OCI-LY1 (cell line): ENCODE measurements around the gene LYL1.

Experiments
- H2AFZ ChIP-seq: fragments of 200-600 bp; sonication (generic), shearing (Covaris generic); 2 replicates; pipeline ENCODE4 v1.6.0; 2014; ENCODE audit warnings: antibody characterized with exemption, mild to moderate bottlenecking, low read length
- H3F3A ChIP-seq: fragments of 200-600 bp; sonication (generic), shearing (Covaris generic); 2 replicates; pipeline ENCODE4 v1.6.0; 2014; ENCODE audit warnings: mild to moderate bottlenecking, antibody characterized with exemption, low read length, moderate library complexity; ENCODE audit not compliant: insufficient read depth
- H3K27ac ChIP-seq: fragments of 200-600 bp; sonication (generic); 2 replicates; pipeline ENCODE4 v1.5.1; 2014; ENCODE audit warnings: low read length, mixed run types, mild to moderate bottlenecking, low read depth; ENCODE audit not compliant: poor library complexity, severe bottlenecking
- H3K27me3 ChIP-seq: fragments of 200-600 bp; sonication (generic); 2 replicates; pipeline ENCODE4 v1.6.0; 2014; ENCODE audit warnings: antibody characterized with exemption, mild to moderate bottlenecking, low read length, moderate library complexity; ENCODE audit not compliant: insufficient read depth
- H3K36me3 ChIP-seq: fragments of 200-600 bp; sonication (generic); 2 replicates; pipeline ENCODE4 v1.6.1; 2014; ENCODE audit warnings: mild to moderate bottlenecking, antibody characterized with exemption, low read length, moderate library complexity, mixed read lengths; ENCODE audit not compliant: insufficient read depth
- H3K4me1 ChIP-seq: fragments of 200-600 bp; sonication (generic); 2 replicates; pipeline ENCODE4 v1.5.1; 2014; ENCODE audit warnings: mild to moderate bottlenecking, low read length, moderate library complexity; ENCODE audit not compliant: insufficient read depth, severe bottlenecking
- H3K4me2 ChIP-seq: fragments of 200-600 bp; sonication (generic), shearing (Covaris generic); 2 replicates; pipeline ENCODE4 v1.6.1; 2014; ENCODE audit warnings: low read length
- H3K4me3 ChIP-seq: fragments of 200-600 bp; sonication (generic); 2 replicates; pipeline ENCODE4 v1.5.1; 2014; ENCODE audit warnings: low read length, low read depth, mild to moderate bottlenecking, mixed read lengths; ENCODE audit not compliant: poor library complexity, severe bottlenecking
- H3K79me2 ChIP-seq: fragments of 200-600 bp; shearing (Covaris generic); 2 replicates; pipeline ENCODE4 v1.6.1; 2016; ENCODE audit warnings: mixed run types, low read length, mixed read lengths; ENCODE audit not compliant: insufficient read depth
- H3K9ac ChIP-seq: fragments of 200-600 bp; sonication (generic), shearing (Covaris generic); 2 replicates; pipeline ENCODE4 v1.6.1; 2014; ENCODE audit warnings: mild to moderate bottlenecking, low read length, mixed read lengths
- H3K9me2 ChIP-seq: fragments of 200-600 bp; sonication (generic), shearing (Covaris generic); 2 replicates; pipeline ENCODE4 v1.6.1; 2014; ENCODE audit warnings: low read depth, mild to moderate bottlenecking, low read length, mixed read lengths
- H3K9me3 ChIP-seq: fragments of 200-600 bp; shearing (Covaris generic); 2 replicates; pipeline ENCODE4 v1.6.1; 2014; ENCODE audit warnings: low read length, mixed read lengths
- H4K20me1 ChIP-seq: fragments of 200-600 bp; sonication (generic), shearing (Covaris generic); 2 replicates; pipeline ENCODE4 v1.6.0; 2016; ENCODE audit warnings: mild to moderate bottlenecking, low read length; ENCODE audit not compliant: insufficient read depth
- CTCF ChIP-seq: fragments of 200-600 bp; sonication (generic), shearing (Covaris generic); IDR thresholded peaks from 2 replicates; pipeline ENCODE4 v1.5.1; 2017; ENCODE audit warnings: mild to moderate bottlenecking, antibody characterized with exemption, low read length, moderate library complexity, mixed read lengths
- EZH2 ChIP-seq: fragments of 200-600 bp; sonication (generic), shearing (Covaris generic); IDR thresholded peaks from 2 replicates; pipeline ENCODE4 v1.8.0; 2017; ENCODE audit warnings: borderline replicate concordance, mixed run types, mild to moderate bottlenecking, antibody characterized with exemption, low read length, moderate library complexity, mixed read lengths

The LYL1 gene

GRCh38 chr19:13117772-13118423 is 15.2 kb upstream of the LYL1 start, which contains the start of gene NACC1:
TSS of gene NACC1 (plus strand) at chr19:13118264. CDS start at chr19:13135208, 16,944 bp downstream.
- Histone ChIP-seq H3K36me3 (peaks cover 21% of the 10 kb centered on the region; the same call in 1 of the 2 replicates), H3K4me3 (peak within 1 kb of the TSS; percentile 100)
- TF ChIP-seq CTCF (no peak), EZH2 (no peak)

GRCh38 chr19:13117176-13117771 is 14.6 kb upstream of the LYL1 start:
- Histone ChIP-seq H2AFZ (no peak overlapping the region), H4K20me1 (no peaks in the 10 kb centered on the region), H3K9me2 (no peaks in the 10 kb centered on the region), H3K36me3 (peaks cover 27% of the 10 kb centered on the region; the same call in 1 of the 2 replicates), H3K4me3 (peak overlapping the region; percentile 86), H3F3A (peaks cover 4% of the 10 kb centered on the region; the same call in 1 of the 2 replicates), H3K9ac (peak overlapping the region; percentile 75), H3K27me3 (no peaks in the 10 kb centered on the region), H3K4me1 (peaks cover 52% of the 10 kb centered on the region), H3K79me2 (peaks cover 34% of the 10 kb centered on the region), H3K9me3 (no peaks in the 10 kb centered on the region), H3K27ac (peak overlapping the region; percentile 80), H3K4me2 (peak overlapping the region; percentile 82)
- TF ChIP-seq EZH2 (no peak), CTCF (no peak)

More at GRCh38 chr19:13117772-13118423, 15.2 kb upstream of the LYL1 start, which contains the start of gene NACC1:
- peak within 1 kb of the TSS; percentile 80 for H3K27ac ChIP-seq
- H3K79me2 ChIP-seq, result peaks cover 40% of the 10 kb centered on the region
- peaks cover 52% of the 10 kb centered on the region for H3K4me1 ChIP-seq
- H3F3A ChIP-seq, result peaks cover 4% of the 10 kb centered on the region; the same call in 1 of the 2 replicates
- no peaks in the 10 kb centered on the region for H4K20me1 ChIP-seq
- no peaks in the 10 kb centered on the region for H3K9me2 ChIP-seq
- peak within 1 kb of the TSS; percentile 99 for H3K9ac ChIP-seq
- no peaks in the 10 kb centered on the region for H3K9me3 ChIP-seq
- H2AFZ ChIP-seq, result no peak within 1 kb of the TSS
- H3K27me3 ChIP-seq, result no peaks in the 10 kb centered on the region
- peak within 1 kb of the TSS; percentile 82 for H3K4me2 ChIP-seq

GRCh38 chr19:13116282-13117175 is 13.9 kb upstream of the LYL1 start, which contains the start of gene TRMT1:
TSS of gene TRMT1 (minus strand) at chr19:13116740. CDS start at chr19:13116399, 341 bp downstream.
- Histone ChIP-seq H3K4me2 (peak within 1 kb of the TSS; percentile 82), H2AFZ (no peak within 1 kb of the TSS), H3K79me2 (peaks cover 26% of the 10 kb centered on the region), H3K9me2 (no peaks in the 10 kb centered on the region), H3K36me3 (peaks cover 24% of the 10 kb centered on the region; the same call in 1 of the 2 replicates), H3F3A (peaks cover 4% of the 10 kb centered on the region; the same call in 1 of the 2 replicates), H3K27ac (peak within 1 kb of the TSS; percentile 80), H3K9ac (peak within 1 kb of the TSS; percentile 75), H4K20me1 (no peaks in the 10 kb centered on the region), H3K9me3 (no peaks in the 10 kb centered on the region), H3K4me1 (peaks cover 48% of the 10 kb centered on the region), H3K4me3 (peak within 1 kb of the TSS; percentile 86), H3K27me3 (no peaks in the 10 kb centered on the region)
- TF ChIP-seq EZH2 (no peak), CTCF (no peak)
